Measurements from ENCODE around the gene ZNF600.
A peak's percentile ranks its signal among the peaks of the same experiment; 100 is the strongest.
"Not testable (repeated sequence)": the region's sequence is repeated elsewhere in the genome, so short reads cannot be mapped to it uniquely, and the experiment has no call there.

Gene ZNF600

GRCh38 chr19:52809801-52810200 lies 23.2 kb upstream of the ZNF600 start:
- no peak for TF ChIP-seq CTCF (IDR thresholded peaks at IDR 0.05; ENCODE audit: insufficient read depth, low read length, poor library complexity, severe bottlenecking)

GRCh38 chr19:52799950-52800640 lies 13.5 kb upstream of the ZNF600 start:
- not testable (repeated sequence) for H3K27me3 ChIP-seq (replicated peaks; ENCODE audit: control insufficient read depth, insufficient read depth, low read length); H3K36me3 ChIP-seq (ENCODE audit: control insufficient read depth, insufficient read depth, low read length); DNase-seq (ENCODE audit: extremely low read depth, insufficient read length); H3K4me3 ChIP-seq (replicated peaks; ENCODE audit: low read depth, low read length)

More at GRCh38 chr19:52809801-52810200, 23.2 kb upstream of the ZNF600 start:
- DNase-seq (ENCODE audit: extremely low read depth, insufficient read length): no peak
- Histone ChIP-seq H3K36me3 (ENCODE audit: control insufficient read depth, insufficient read depth, low read length) (peaks cover 9% of the 10 kb centered on the region), H3K4me3 (replicated peaks; ENCODE audit: low read depth, low read length) (no peak overlapping the region), H3K27me3 (replicated peaks; ENCODE audit: control insufficient read depth, insufficient read depth, low read length) (no peaks in the 10 kb centered on the region)

DNA sequence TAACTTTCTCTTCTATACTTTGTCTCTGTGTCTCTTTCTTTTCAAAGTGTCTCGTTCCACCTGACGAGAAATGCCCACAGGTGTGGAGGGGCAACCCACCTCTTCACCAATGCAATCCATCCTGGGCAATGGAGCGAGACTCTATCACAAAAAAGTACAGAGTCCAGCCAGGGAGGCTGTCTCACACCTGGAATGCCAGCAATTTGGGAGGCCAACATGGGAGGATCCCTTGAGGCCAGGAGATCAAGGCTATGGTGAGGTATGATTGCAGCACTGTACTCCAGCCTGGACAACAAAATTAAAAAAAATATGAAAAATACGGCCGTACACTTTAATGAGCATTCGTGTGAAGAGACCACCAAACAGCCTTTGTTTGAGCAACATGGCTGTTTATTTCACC lies 2.8 kb upstream of the ZNF600 start:
- no peak overlapping the region for H3K4me3 ChIP-seq (replicated peaks; ENCODE audit: low read depth, low read length)
- no peak for DNase-seq (ENCODE audit: extremely low read depth, insufficient read length)
- no peaks in the 10 kb centered on the region for H3K36me3 ChIP-seq (ENCODE audit: control insufficient read depth, insufficient read depth, low read length)
- TF ChIP-seq CTCF (IDR thresholded peaks at IDR 0.05; ENCODE audit: insufficient read depth, low read length, poor library complexity, severe bottlenecking): no peak
- H3K27me3 ChIP-seq (replicated peaks; ENCODE audit: control insufficient read depth, insufficient read depth, low read length): no peaks in the 10 kb centered on the region

DNA sequence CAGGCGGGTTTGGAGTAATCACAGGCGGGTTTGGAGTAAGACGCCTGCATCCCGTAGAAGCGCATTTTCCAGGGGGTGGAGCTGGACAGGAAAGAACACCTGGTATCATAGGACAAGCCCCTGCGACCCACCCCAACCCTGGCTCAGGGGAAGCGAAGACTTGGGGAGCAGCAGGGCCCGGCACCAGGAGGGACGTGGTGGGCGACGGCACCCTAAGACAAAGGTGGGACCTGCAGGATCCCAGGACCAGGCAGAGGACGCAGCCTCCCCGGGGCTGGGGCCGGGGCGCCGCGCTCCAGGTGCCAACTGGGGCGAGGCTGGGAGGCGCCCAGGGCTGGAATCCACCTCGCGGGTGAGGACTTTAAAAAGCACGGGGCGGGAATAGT lies 520 bp downstream of the ZNF600 start:
- H3K27me3 ChIP-seq (replicated peaks; ENCODE audit: control insufficient read depth, insufficient read depth, low read length): no peaks in the 10 kb centered on the region
- no peak for DNase-seq (ENCODE audit: extremely low read depth, insufficient read length)
- peak overlapping the region; percentile 87 for H3K4me3 ChIP-seq (replicated peaks; ENCODE audit: low read depth, low read length)
- TF ChIP-seq CTCF (IDR thresholded peaks at IDR 0.05; ENCODE audit: insufficient read depth, low read length, poor library complexity, severe bottlenecking): no peak
- no peaks in the 10 kb centered on the region for H3K36me3 ChIP-seq (ENCODE audit: control insufficient read depth, insufficient read depth, low read length)

DNA sequence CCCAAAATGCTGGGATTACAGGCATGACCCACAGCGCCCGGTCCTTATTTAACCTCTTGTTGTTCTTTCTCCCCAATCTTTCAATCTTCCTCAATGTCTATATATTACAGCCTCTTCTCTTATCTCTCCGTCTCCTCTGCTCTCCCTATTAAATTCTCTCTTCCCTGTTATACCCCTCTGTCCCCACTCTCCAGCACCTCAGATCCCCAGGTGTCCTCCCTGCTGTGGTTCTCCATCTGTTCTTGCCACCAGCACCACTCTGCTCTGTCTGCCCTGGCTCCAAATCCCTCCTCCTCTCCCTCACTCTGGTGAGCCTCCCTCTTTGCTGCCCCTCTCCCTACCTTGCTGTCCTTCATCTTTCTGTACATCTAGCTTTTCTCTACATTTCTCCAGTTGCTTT lies 1.1 kb downstream of the ZNF600 start:
- TF ChIP-seq CTCF (IDR thresholded peaks at IDR 0.05; ENCODE audit: insufficient read depth, low read length, poor library complexity, severe bottlenecking): no peak
- H3K36me3 ChIP-seq (ENCODE audit: control insufficient read depth, insufficient read depth, low read length): no peaks in the 10 kb centered on the region
- no peaks in the 10 kb centered on the region for H3K27me3 ChIP-seq (replicated peaks; ENCODE audit: control insufficient read depth, insufficient read depth, low read length)
- no peak for DNase-seq (ENCODE audit: extremely low read depth, insufficient read length)
- H3K4me3 ChIP-seq (replicated peaks; ENCODE audit: low read depth, low read length): peak overlapping the region; percentile 87; the same call in 1 of the 2 replicates

DNA sequence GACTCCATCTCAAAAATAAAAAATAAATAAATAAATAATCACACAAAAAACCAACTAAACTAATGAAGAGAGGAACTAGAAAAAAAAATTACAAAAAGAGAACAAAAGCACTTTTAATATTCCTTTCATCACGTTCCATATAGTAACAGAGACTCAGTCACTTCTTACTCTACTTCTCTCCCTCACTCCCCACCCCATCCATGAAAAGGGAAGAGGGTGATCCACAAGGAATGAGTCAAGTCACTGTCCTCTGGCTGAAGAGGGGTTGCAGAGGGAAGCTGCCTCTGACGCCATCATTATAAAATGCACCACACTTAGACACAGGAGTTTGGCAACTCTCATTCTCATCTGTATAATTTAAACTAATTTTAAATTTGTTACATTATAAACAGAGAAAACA lies 3.7 kb downstream of the ZNF600 start:
- not testable (repeated sequence) for DNase-seq (ENCODE audit: extremely low read depth, insufficient read length); H3K36me3 ChIP-seq (ENCODE audit: control insufficient read depth, insufficient read depth, low read length); H3K4me3 ChIP-seq (replicated peaks; ENCODE audit: low read depth, low read length); H3K27me3 ChIP-seq (replicated peaks; ENCODE audit: control insufficient read depth, insufficient read depth, low read length)

DNA sequence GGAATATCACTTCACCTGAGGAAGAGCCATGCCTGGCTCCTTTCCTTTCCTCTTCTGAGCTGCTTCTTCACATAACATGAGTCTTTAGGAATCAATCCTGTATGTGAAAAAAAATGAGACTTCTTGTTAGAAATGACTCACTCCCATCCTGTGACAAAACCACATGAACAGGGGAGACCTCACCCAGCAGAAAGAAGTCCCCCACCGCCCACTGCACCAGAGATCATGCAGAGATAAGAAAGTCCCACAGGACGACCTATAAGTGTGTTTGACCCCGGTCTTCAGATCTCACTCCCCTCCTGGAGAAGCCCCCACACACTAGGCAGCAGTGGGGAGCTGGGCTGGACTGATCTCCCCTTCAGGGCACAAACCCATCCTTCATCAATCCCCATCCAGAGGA lies 7.8 kb downstream of the ZNF600 start:
- DNase-seq (ENCODE audit: extremely low read depth, insufficient read length): peak; percentile 11
- Histone ChIP-seq H3K27me3 (replicated peaks; ENCODE audit: control insufficient read depth, insufficient read depth, low read length) (no peaks in the 10 kb centered on the region), H3K4me3 (replicated peaks; ENCODE audit: low read depth, low read length) (no peak overlapping the region), H3K36me3 (ENCODE audit: control insufficient read depth, insufficient read depth, low read length) (no peaks in the 10 kb centered on the region; the same call in none of the 2 replicates)
- TF ChIP-seq CTCF (IDR thresholded peaks at IDR 0.05; ENCODE audit: insufficient read depth, low read length, poor library complexity, severe bottlenecking): no peak

DNA sequence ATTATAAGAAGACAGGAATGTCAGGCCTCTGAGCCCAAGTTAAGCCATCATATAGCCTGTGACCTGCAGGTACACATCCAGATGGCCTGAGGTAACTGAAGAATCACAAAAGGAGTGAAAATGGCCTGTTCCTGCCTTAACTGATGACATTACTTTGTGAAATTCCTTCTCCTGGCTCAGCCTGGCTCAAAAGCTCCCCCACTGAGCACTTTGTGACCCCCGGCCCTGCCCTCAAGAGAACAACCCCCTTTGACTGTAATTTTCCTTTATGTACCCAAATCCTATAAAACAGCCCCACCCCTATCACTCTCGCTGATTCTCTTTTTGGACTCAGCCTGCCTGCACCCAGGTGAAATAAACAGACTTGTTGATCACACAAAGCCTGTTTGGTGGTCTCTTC lies 30.1 kb downstream of the ZNF600 start:
- not testable (repeated sequence) for DNase-seq (ENCODE audit: extremely low read depth, insufficient read length); H3K27me3 ChIP-seq (replicated peaks; ENCODE audit: control insufficient read depth, insufficient read depth, low read length); H3K4me3 ChIP-seq (replicated peaks; ENCODE audit: low read depth, low read length); H3K36me3 ChIP-seq (ENCODE audit: control insufficient read depth, insufficient read depth, low read length)
